ENCODE measurements around the gene GHITM.

GRCh38 chr10:84095811-84096497, 43.4 kb upstream of the GHITM start:
- TF ChIP-seq CTCF (IDR thresholded peaks at IDR 0.05): no peak
- no peak for TF ChIP-seq POLR2AphosphoS5 (IDR thresholded peaks at IDR 0.05)

Data from prostate gland (tissue), 2 donors.